ENCODE measurements around the gene NUP62.

Gene NUP62

DNA sequence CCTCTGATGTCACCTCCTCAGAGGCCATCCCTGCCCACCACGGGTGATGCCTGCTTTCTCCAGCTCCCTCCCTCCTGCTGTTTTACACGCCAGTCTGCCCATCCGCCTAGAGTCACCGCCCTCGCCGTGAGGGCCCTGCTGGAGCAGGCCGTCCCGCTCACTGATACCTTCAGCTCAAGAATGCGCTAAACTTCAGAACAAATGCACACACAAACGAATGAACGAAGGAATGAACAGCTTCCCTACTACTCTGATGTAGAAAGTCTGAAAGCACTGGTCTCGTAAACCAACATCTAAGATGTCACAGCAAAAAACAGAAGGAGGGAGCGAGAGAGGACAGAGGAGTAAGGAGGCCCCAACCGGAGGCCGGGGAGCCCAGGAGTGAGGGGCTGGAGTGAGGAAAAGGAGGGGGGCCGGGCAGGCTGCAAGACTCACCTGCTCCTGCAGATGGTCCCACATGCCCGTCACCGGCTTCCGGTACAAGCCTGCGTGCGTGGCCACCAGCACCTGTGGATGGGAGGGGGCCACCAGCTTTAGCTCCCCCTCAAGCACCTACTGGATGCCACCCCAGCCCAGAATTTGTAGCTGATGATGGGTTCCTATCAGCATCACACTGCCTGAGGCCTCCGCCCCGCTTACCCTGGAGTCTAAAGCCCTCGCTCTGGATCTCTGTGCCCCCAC lies 65.9 kb downstream of the NUP62 start:
- no peak for DNase-seq

DNA sequence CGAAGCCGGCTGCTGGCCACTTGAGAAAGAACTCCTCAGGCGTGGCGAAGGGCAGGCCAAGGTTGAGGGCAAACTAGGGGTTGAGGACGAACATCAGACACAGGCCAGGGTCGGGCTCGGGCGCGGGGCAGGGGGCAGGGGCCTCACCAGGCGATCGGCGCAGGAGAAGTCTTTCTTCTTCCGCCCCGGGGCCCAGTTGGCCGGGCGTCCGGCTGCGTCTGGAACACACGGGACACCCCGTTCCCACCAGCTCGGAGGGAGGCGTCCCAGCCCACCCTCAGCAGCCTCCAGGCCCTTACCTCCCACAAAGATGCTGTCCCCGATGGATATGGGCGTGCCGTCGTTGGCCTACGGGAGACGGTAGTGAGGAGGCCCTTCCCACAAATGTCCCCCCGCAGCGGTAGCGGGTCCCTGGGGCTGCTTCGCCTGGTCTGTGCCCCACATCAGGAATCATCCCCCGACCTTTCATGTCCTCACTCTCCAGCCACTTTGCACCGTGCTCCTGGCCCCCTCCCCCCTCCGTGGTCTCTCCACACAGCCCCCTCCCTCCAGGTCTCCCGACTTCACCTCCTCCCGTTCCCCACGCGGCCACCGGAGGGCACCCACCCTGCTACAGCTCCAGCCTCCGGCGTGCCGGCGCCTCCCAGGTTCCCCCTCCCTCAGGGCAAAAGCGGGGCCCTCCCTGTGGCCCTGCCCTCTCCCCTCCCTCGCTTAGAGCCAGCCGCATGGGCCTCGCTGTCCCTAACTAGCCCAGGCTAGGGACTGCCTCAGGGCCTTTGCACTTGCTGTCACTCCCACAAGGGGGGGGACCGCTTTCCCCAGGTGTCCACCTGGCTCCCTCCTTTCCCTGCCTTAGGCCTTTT lies 66.7 kb downstream of the NUP62 start:
- peak; percentile 32 for DNase-seq

DNA sequence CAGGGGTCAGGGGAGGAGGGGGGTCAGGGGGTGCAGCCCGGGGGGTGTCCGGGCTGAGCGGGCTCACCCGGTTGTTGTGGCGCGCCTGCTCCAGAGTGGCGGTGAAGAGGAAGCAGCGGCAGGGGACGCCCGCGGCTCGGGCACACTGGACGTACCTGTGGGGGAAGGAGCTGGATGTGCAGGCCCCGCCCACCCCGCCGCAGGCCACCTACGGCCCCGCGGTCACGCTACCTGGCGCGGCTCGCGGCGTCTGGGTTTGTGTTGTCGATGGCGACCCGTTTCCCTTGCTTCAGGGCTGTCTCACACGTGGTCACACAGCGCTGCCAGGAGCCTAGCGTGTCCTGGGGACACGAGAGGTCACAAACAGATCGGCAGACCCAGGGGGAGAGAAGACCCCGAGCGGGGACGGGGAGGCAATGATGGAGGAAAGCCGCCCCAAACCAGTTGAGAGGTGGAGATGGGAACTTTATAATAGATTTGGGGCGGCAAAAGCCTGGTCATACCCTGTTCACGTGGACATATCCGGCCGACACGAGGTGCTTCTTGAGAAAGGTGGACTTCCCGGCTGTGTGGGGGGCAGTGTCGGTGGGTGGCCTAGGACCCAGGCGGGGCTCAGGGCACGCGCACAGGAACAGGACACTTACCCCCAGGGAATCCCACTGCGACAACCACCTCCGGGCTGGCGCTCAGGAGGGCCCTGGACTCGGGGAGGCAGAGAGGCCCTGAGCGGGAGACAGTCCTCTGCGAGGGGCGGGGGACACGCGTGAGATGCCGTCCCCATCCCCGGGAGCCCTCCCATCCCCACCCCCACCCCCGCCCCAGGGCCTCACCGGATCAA lies 67.5 kb downstream of the NUP62 start:
- no peak for DNase-seq

DNA sequence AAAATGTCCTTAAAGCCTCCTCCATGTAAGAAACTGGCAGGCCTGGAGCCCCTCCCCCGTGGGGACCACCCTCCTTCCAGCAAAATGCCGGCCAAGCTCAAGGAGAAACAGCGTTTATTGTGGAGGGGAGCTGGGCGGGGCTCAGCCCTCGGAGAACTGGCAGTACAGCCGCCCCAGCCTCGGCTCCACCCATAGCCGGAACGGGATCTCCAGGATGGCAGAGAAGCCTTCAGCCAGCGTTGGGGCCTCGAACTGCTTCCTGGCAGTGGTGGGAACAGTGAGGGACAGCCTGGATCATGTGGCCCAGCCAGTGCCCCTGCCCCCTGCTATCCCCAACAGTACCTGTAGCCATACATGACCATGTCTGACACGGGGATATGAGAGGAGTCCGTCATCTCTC lies 68.2 kb downstream of the NUP62 start:
- no peak for DNase-seq

DNA sequence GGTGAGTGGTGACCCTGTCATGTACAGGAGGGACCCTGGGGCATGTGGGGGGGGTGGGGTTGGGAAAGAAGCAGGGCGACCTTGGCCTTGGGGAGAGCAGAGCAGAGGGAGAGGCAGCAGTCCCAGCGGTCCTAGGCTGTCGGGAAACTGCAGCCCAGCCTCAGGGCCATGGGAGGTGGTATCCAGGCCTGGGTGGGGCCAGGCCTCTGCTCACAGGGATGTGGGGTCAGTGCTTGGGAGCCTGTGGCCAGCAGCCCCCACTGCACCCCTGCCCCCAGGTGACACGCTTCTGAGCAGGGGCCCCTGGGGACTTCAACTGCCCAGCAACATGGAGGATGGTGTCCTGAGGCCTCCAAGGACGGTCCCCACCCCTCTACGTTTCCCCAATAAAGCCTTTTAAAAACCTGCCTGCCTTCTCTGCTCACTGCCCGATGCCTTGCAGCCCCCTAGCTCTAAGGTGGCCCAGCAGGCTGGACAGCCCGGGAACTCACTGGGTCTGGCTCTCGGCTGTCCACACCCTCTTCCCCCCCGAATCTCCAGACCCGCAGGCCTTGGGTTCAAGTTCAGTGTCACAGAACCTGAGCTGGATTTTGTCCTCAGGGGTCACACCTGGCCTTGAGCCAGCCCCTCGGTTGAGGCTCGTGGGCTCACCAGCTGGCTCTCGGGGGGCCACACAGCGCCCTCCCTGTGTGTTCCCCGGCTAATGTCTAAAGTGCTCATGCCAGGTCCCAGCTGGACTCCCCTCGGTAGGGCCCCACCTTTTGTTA lies 68.8 kb downstream of the NUP62 start:
- no peak for DNase-seq

DNA sequence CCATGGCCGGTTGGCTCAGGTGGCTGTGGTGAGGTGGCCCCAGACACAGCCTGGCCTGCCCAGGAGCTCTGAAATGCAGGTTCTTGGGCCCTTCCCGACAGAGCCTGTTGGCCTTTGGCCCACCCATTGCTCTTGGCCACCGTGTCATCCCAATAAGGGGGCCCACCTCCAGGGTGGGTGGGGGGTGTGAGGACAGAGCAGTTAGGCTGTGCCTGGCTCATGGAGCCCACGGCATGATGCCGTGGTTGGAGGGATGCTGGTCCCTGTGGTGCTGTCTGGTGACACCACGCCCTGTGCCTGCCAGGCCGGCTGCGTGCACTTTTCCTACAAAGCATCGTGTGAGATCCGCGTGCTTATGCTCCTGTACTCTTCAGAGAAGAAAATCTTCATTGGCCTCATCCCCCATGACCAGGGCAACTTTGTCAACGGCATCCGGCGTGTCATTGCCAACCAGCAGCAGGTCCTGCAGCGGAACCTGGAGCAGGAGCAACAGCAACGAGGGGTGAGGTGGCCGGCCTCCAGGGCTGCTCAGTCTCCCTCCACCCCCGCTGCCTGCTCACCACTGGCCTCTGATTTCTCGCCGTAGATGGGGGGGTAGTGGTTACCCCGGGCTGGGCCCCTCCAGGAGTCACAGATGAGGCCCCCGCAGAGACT lies 69.5 kb downstream of the NUP62 start:
- no peak for DNase-seq

DNA sequence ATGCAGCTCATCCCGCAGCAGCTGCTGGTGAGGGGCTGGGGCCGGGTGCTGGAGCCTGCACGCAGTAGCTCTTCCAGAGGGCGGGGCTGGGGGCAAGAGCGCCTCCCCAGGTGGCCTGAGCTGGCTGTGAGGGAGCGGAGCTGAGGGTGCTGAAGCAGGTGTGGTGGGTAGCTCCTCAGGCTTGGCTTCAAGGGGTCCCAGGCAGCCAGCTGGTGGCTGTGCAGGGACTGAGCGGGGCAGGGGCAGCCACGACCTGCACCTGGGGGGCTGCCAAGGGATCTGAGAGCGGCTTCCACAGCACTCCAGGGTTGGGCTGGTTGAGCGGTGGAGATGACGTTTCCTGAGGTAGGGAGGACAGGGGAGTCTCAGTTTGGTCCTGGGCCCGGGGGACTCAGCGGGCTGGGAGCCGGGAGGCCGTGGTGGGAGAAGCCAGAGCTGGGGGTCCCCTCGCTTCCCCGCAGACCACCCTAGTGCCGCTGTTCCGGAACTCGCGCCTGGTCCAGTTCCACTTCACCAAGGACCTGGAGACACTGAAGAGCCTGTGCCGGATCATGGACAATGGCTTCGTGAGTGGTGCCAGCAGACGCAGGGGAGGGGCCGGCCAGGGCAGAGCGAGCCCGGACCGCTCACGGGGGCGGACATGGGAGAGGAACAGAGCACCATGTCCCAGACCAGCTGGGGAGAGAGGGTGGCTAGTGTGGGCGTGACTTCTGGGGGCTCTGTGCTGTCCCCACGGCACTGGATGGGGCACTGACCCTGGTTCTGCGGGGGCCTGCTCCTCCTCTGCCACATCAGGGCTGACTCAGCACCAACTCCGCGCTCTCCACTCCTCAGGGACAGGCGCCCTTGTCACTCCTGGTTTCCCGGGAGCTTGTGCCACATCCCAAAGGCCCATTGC lies 71.0 kb downstream of the NUP62 start:
- DNase-seq: no peak

DNA sequence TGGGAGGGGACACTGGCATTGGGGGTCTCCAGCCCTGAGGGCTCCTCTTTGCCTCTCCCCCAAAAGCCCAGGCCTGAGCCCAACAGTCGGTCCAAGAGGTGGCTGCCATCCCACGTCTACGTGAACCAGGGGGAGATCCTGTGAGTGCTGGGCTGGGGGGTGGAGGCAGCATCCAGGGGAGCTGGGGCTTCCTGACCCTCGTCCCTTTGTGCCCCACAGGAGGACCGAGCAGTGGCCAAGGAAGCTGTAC lies 71.5 kb downstream of the NUP62 start:
- DNase-seq: no peak

DNA sequence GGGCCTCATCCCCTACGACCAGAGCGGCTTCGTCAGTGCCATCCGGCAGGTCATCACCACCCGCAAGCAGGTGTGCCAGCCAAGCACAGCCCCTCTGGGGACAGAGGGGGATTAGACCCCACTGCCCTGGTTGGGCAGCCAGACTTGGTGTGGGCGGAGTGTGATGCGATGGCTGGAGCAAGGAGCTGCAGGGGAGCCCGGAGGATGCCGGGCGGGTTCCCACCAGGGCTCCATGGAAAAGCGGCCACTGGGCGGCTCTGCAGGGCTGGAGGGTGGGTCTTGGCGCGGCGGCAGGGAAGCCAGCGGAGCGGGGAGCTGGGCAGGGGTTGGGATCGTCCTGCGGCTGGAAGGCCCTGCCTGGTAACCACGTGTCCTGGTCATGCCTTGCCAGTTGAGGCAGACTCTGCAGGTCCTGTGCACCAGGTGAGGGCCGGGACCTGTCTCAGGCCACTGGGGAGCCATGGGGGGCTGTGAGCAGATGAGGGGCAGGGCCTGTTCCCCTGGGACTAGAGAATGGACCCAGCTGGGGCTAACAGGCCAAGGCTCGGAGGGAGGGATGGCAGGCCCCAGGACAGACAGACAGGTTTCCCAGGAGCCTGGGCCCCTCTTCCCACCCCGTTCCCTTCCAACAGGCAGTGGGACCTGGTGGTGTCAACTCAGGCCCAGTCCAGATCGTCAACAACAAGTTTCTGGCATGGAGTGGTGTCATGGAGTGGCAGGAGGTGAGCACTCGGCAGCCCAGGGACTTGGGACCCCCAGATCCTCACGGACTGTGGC lies 72.1 kb downstream of the NUP62 start:
- no peak for DNase-seq
